Lower leg skin (tissue), 3 donors: Measurements from ENCODE around the gene SETD7.

Source experiments
- POLR2A ChIP-seq, 2 donors: fragments of 450-650 bp; IDR thresholded peaks; one replicate each; pipeline ENCODE4 v1.6.1; 2016 to 2017; ENCODE audit warnings: antibody characterized with exemption in 2 of 2, mild to moderate bottlenecking in 1 of 2, moderate library complexity in 1 of 2
- TF ChIP-seq, protein P1 (sequence below), 3 donors: fragments of 450-650 bp; IDR thresholded peaks; one replicate each; pipeline ENCODE4 v1.5.1; 2016; ENCODE audit warnings: antibody characterized with exemption in 3 of 3, mild to moderate bottlenecking in 3 of 3, moderate library complexity in 2 of 3

DNA sequence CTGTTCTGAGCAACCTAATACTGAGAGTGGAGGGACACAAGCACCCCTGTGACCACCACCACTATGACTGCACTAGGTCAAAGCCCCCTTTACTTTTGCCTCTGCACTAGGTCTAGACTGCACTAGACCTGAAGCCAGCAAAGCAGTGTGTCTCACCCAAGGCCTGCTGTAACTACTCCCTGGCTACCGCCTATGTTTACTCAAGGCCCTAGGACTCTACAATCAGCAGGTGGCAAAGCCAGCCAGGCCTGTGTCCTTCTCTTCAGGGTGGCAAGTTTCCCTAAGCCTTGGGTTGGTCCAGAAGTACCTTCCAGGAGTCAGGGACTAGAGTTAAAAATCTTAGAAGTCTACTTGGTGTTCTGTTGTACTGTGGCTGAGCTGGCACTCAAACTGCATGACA is 86.2 kb downstream of the SETD7 start:
- TF ChIP-seq, protein P1, sequence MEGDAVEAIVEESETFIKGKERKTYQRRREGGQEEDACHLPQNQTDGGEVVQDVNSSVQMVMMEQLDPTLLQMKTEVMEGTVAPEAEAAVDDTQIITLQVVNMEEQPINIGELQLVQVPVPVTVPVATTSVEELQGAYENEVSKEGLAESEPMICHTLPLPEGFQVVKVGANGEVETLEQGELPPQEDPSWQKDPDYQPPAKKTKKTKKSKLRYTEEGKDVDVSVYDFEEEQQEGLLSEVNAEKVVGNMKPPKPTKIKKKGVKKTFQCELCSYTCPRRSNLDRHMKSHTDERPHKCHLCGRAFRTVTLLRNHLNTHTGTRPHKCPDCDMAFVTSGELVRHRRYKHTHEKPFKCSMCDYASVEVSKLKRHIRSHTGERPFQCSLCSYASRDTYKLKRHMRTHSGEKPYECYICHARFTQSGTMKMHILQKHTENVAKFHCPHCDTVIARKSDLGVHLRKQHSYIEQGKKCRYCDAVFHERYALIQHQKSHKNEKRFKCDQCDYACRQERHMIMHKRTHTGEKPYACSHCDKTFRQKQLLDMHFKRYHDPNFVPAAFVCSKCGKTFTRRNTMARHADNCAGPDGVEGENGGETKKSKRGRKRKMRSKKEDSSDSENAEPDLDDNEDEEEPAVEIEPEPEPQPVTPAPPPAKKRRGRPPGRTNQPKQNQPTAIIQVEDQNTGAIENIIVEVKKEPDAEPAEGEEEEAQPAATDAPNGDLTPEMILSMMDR (IDR thresholded peaks at IDR 0.05), result no peak
- TF ChIP-seq POLR2A (IDR thresholded peaks at IDR 0.05), result no peak
